SK-MEL-5 (cell line): Measurements from ENCODE around the gene COP1. TPM values are rescaled to one million over a fixed set of nuclear protein-coding genes. Genes with fewer than 3 reads are reported as not detected.
"Not testable (repeated sequence)": the region's sequence is repeated elsewhere in the genome, so short reads cannot be mapped to it uniquely, and the experiment has no call there.

Experiments
- DNase-seq: peaks from one replicate; pipeline ENCODE4 v3.0.0-alpha.2; 2016; ENCODE audit warnings: low read depth, low spot score
- in situ Hi-C: cut with HindIII; loops from 2 replicates; pipeline ENCODE4 v1.10.0; 2016; ENCODE audit warnings: low sequenced_read_pairs, high pct_unique_total_duplicates, low pct_unique_long_range_greater_than_20kb
- polyA plus RNA-seq, 2 experiments: library from polyadenylated mRNA; depleted of rRNA; stranded (reverse); fragments of >200 nt; gene quantifications; 2 replicates each; pipeline ENCODE4 v1.2.3, GENCODE V29; 2015
- total RNA-seq: library from RNA; depleted of rRNA; stranded (reverse); fragments of >200 nt; shearing (Covaris generic); gene quantifications from 2 replicates; pipeline ENCODE4 v1.2.3, GENCODE V29; 2014; rRNA removed

The COP1 gene
- total RNA-seq = 20.7 and 28.0 TPM in 2 replicates
- 19.1 and 23.7 TPM in 2 replicates for polyA plus RNA-seq (2015; cell fraction: cytosol; rRNA removed)
- 18.6 and 28.5 TPM in 2 replicates for polyA plus RNA-seq (2015; cell fraction: nucleus; rRNA removed)

- in situ Hi-C loops = no loop called here
These were observed at the start of gene COP1 for GRCh38 chr1:176206961-176207902. TSS of gene COP1 (minus strand) at chr1:176207286. CDS start at chr1:176206978, 308 bp downstream.

GRCh38 chr1:176252191-176252590 lies 45.1 kb upstream of the COP1 start:
- DNase-seq = no peak
- in situ Hi-C loops = no loop called here

More at GRCh38 chr1:176206961-176207902, at the start of gene COP1:
- DNase-seq = peak; percentile 95

GRCh38 chr1:176244851-176245250 lies 37.8 kb upstream of the COP1 start:
- in situ Hi-C loops = no loop called here
- DNase-seq = no peak

- in situ Hi-C loops = no loop called here
- DNase-seq = no peak
These were observed 36.7 kb upstream of the COP1 start for GRCh38 chr1:176243746-176244145.

- in situ Hi-C loops = no loop called here
These were observed 34.4 kb upstream of the COP1 start for GRCh38 chr1:176241385-176242015.

GRCh38 chr1:176233657-176234056 lies 26.6 kb upstream of the COP1 start:
- in situ Hi-C loops, DNase-seq: not testable (repeated sequence)

More at GRCh38 chr1:176241385-176242015, 34.4 kb upstream of the COP1 start:
- peak; percentile 12 for DNase-seq

GRCh38 chr1:176227579-176227978 lies 20.5 kb upstream of the COP1 start:
- DNase-seq = no peak
- in situ Hi-C loops = no loop called here

GRCh38 chr1:176225911-176226310 lies 18.8 kb upstream of the COP1 start:
- DNase-seq = no peak
- in situ Hi-C loops = no loop called here

GRCh38 chr1:176225479-176225875 lies 18.4 kb upstream of the COP1 start:
- in situ Hi-C loops = no loop called here
- DNase-seq = no peak

GRCh38 chr1:176222196-176222595 lies 15.1 kb upstream of the COP1 start:
- in situ Hi-C loops = no loop called here
- DNase-seq = no peak

- in situ Hi-C loops = no loop called here
- DNase-seq = no peak
These were observed 13.1 kb upstream of the COP1 start for GRCh38 chr1:176220100-176220689.

- in situ Hi-C loops = no loop called here
- DNase-seq = no peak
These were observed 10.5 kb upstream of the COP1 start for GRCh38 chr1:176217461-176218099.

GRCh38 chr1:176216031-176216430 lies 8.9 kb upstream of the COP1 start:
- in situ Hi-C loops = no loop called here

GRCh38 chr1:176211396-176212165 lies 4.5 kb upstream of the COP1 start:
- in situ Hi-C loops = no loop called here

More at GRCh38 chr1:176216031-176216430, 8.9 kb upstream of the COP1 start:
- no peak for DNase-seq

GRCh38 chr1:176208034-176208433 lies 948 bp upstream of the COP1 start:
- in situ Hi-C loops = no loop called here
- DNase-seq = no peak

More at GRCh38 chr1:176211396-176212165, 4.5 kb upstream of the COP1 start:
- no peak for DNase-seq

- DNase-seq = peak; percentile 37
These were observed 803 bp downstream of the COP1 start for GRCh38 chr1:176206006-176206960.

More at GRCh38 chr1:176206006-176206960, 803 bp downstream of the COP1 start:
- in situ Hi-C loops = no loop called here
